HG03457 (cell line): ENCODE data around the gene DNAJC27.

Experiments used
- ATAC-seq: cut with Tn5 transposase; IDR thresholded peaks from one replicate; pipeline ENCODE4 v1.9.1; 2021; ENCODE audit warnings: moderate number of reproducible peaks; ENCODE audit not compliant: unreplicated experiment

The DNAJC27 gene

GRCh38 chr2:24909555-24910177 lies 62.1 kb downstream of the DNAJC27 start:
- no peak for ATAC-seq

DNA sequence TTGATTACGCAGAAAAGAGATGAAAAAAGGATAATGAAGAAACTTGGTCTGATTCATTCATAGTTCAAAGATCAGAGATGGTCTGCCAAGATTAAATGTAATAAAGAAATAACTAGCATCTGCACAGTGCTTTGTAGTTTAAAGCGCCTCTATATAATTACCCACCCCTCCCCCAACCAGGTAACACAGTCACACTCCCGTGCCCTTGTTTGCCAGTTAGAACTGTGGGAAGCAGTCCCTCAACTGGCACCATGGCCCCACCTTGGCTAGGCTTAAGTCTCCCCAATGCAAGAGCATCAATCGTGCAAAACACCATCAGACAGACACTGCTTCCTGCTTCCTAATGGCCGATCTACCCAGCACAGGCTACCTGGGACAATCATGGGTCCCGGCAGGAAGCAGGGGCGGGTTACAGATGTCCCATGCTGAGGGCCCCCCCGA lies 63.3 kb downstream of the DNAJC27 start:
- no peak for ATAC-seq

GRCh38 chr2:24907116-24907515 lies 64.6 kb downstream of the DNAJC27 start:
- ATAC-seq: no peak

- no peak for ATAC-seq
Measured at GRCh38 chr2:24906466-24906865, 65.3 kb downstream of the DNAJC27 start.

GRCh38 chr2:24903161-24904103 lies 68.3 kb downstream of the DNAJC27 start:
- no peak for ATAC-seq

DNA sequence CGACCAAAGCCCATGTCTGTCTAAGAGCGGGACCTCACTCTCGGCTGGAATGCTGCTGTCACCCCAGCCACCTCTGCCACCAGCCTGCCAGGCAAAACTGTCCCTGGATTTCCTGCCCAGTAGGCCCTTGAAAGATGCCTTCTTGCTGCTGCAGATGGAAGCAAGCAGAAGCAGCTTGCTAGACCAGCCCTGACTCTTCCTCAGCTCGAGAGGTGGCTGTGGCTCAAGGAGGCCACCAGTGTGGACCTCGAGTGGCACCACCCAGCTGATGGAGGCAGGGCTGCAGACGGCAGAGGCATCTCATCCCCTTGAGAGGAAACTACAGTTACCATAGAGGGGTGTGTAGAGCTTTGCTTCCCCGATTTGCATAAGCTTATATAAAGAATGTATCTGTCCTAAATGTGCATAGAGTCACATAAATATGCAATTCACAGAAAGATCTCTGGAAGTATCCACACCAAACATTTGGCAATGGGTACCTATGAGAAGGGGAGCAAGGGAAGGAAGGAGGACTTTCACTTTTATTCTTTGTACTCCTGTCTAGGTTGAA lies 72.3 kb downstream of the DNAJC27 start:
- ATAC-seq: no peak

GRCh38 chr2:24898122-24899109 lies 73.3 kb downstream of the DNAJC27 start:
- no peak for ATAC-seq

DNA sequence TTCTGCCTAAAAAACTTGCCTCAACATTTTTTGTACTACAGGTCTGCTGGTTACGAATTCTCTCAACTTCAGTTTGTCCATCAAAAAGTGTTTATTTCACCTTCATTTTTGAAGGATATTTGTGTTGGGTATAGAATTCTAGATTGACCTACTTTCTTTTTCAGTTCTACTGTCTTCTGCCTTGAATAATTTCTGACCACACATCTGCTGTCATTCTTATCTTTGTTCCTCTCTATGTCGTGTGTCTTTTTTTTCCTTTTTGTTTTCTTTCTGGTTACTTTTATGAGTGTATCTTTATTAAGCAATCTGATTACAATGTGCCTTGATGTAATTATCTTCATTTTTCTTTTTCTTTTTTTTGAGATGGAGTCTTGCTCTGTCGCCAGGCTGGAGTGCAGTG lies 77.0 kb downstream of the DNAJC27 start:
- no peak for ATAC-seq

GRCh38 chr2:24893934-24894333 lies 77.8 kb downstream of the DNAJC27 start:
- no peak for ATAC-seq
